Neuronal stem cell (in vitro differentiated cells): ENCODE measurements around the gene SFRP2.

ENCODE experiments used
- DNase-seq: peaks from one replicate; pipeline ENCODE4 v3.0.0-alpha.2; 2013; ENCODE audit warnings: low spot score
- H2AFZ ChIP-seq: one replicate; pipeline ENCODE4 v1.6.1; 2013; ENCODE audit warnings: mild to moderate bottlenecking, low read length, inconsistent platforms
- H2AK5ac ChIP-seq: 2 replicates; pipeline ENCODE4 v1.6.1; 2013; ENCODE audit warnings: low read depth, mild to moderate bottlenecking, inconsistent platforms, low read length, moderate library complexity, mixed read lengths
- H2BK120ac ChIP-seq: 2 replicates; pipeline ENCODE4 v1.6.1; 2013; ENCODE audit warnings: low read depth, mild to moderate bottlenecking, inconsistent platforms, low read length, moderate library complexity, mixed read lengths
- H2BK12ac ChIP-seq: one replicate; pipeline ENCODE4 v1.6.1; 2013; ENCODE audit warnings: low read length, inconsistent platforms
- H2BK15ac ChIP-seq: 2 replicates; pipeline ENCODE4 v1.6.1; 2013; ENCODE audit warnings: mild to moderate bottlenecking, low read length, inconsistent platforms, mixed read lengths
- H2BK5ac ChIP-seq: one replicate; pipeline ENCODE4 v1.6.1; 2013; ENCODE audit warnings: inconsistent platforms, mild to moderate bottlenecking, low read length, moderate library complexity
- H3K14ac ChIP-seq: one replicate; pipeline ENCODE4 v1.6.1; 2013; ENCODE audit warnings: low read length, inconsistent platforms
- H3K18ac ChIP-seq: 2 replicates; pipeline ENCODE4 v1.6.1; 2013; ENCODE audit warnings: low read length, inconsistent platforms
- H3K23ac ChIP-seq: 2 replicates; pipeline ENCODE4 v1.6.1; 2013; ENCODE audit warnings: low read depth, mild to moderate bottlenecking, mixed read lengths, low read length, inconsistent platforms; ENCODE audit not compliant: poor library complexity
- H3K27ac ChIP-seq: replicated peaks from 3 replicates; pipeline ENCODE4 v1.5.1; 2013; ENCODE audit warnings: low read length, inconsistent platforms
- H3K27me3 ChIP-seq, 3 experiments: 2 replicates each; pipeline ENCODE4 v1.6.1; 2013; ENCODE audit warnings: low read length in 3 of 3, mild to moderate bottlenecking in 2 of 3, inconsistent platforms in 1 of 3, low read depth in 1 of 3, mixed read lengths in 1 of 3, moderate library complexity in 1 of 3; ENCODE audit not compliant: control insufficient read depth in 3 of 3, insufficient read depth in 3 of 3
- H3K36me3 ChIP-seq, 2 donors: replicated peaks in 1 of 2; 2 replicates each; pipeline ENCODE4 v1.6.1; 2013; ENCODE audit warnings: low read length in 2 of 2; ENCODE audit not compliant: control insufficient read depth in 2 of 2, insufficient read depth in 2 of 2
- H3K4ac ChIP-seq: 2 replicates; pipeline ENCODE4 v1.6.1; 2013; ENCODE audit warnings: inconsistent platforms, mild to moderate bottlenecking, low read length, moderate library complexity
- H3K4me1 ChIP-seq, 2 donors: 1 replicate in 1 of 2; 2 replicates in 1 of 2; pipeline ENCODE4 v1.6.1; 2013; ENCODE audit warnings: low read length in 2 of 2, low read depth in 1 of 2; ENCODE audit not compliant: control insufficient read depth in 2 of 2, insufficient read depth in 1 of 2
- H3K4me2 ChIP-seq: one replicate; pipeline ENCODE4 v1.6.1; 2013; ENCODE audit warnings: mild to moderate bottlenecking, low read length, inconsistent platforms; ENCODE audit not compliant: insufficient read depth, poor library complexity, severe bottlenecking
- H3K4me3 ChIP-seq, 2 donors: 2 replicates each; pipeline ENCODE4 v1.5.1; 2013; ENCODE audit warnings: low read length in 2 of 2, mild to moderate bottlenecking in 2 of 2, inconsistent platforms in 1 of 2, moderate library complexity in 1 of 2
- H3K79me1 ChIP-seq: one replicate; pipeline ENCODE4 v1.6.1; 2013; ENCODE audit warnings: low read depth, mild to moderate bottlenecking, inconsistent platforms, low read length, moderate library complexity
- H3K9ac ChIP-seq: one replicate; pipeline ENCODE4 v1.6.1; 2013; ENCODE audit warnings: mild to moderate bottlenecking, low read depth, low read length, inconsistent platforms; ENCODE audit not compliant: poor library complexity
- H3K9me3 ChIP-seq, 2 donors: replicated peaks in 1 of 2; 2 replicates each; pipeline versions ENCODE3 to v1.6.1; 2013; ENCODE audit warnings: low read length in 2 of 2, mild to moderate bottlenecking in 2 of 2, inconsistent platforms in 1 of 2, low read depth in 1 of 2, mixed read lengths in 1 of 2, moderate library complexity in 1 of 2; ENCODE audit not compliant: control insufficient read depth in 2 of 2, insufficient read depth in 1 of 2
- H4K8ac ChIP-seq: one replicate; pipeline ENCODE4 v1.6.1; 2013; ENCODE audit warnings: low read depth, mild to moderate bottlenecking, inconsistent platforms, low read length, moderate library complexity
- H4K91ac ChIP-seq: one replicate; pipeline ENCODE4 v1.6.1; 2013; ENCODE audit warnings: low read length, low read depth, mild to moderate bottlenecking, inconsistent platforms; ENCODE audit not compliant: poor library complexity
- WGBS, 2 donors: extraction: QIAGEN DNeasy Blood & Tissue Kit; methylation state at CpG; one replicate each; pipeline ENCODE4 v1.1.7; 2013; ENCODE audit warnings: missing lambda C conversion rate in 2 of 2, mixed read lengths in 1 of 2; ENCODE audit not compliant: insufficient read length in 2 of 2, insufficient replicate concordance in 1 of 2; ENCODE audit errors: extremely low coverage in 2 of 2; 5-methylcytosine and 5-hydroxymethylcytosine counted together

Gene SFRP2

GRCh38 chr4:153824501-153824900, 35.6 kb upstream of the SFRP2 start:
- no peak overlapping the region for H2BK12ac ChIP-seq
- no peak overlapping the region for H3K4me2 ChIP-seq
- H3K9me3 ChIP-seq: peaks cover 3% of the 10 kb centered on the region in 2 donors
- H3K4me1 ChIP-seq: no peaks in the 10 kb centered on the region
- H3K23ac ChIP-seq: no peak overlapping the region
- no peaks in the 10 kb centered on the region for H3K27me3 ChIP-seq
- no peak overlapping the region for H4K91ac ChIP-seq
- no peaks in the 10 kb centered on the region for H3K79me1 ChIP-seq
- no peak overlapping the region for H2BK120ac ChIP-seq
- no peak overlapping the region for H2BK5ac ChIP-seq
- H2AK5ac ChIP-seq: no peak overlapping the region
- no peak overlapping the region for H3K9ac ChIP-seq
- H3K36me3 ChIP-seq: no peaks in the 10 kb centered on the region
- H3K27ac ChIP-seq: no peak overlapping the region
- no peak overlapping the region for H2BK15ac ChIP-seq
- H3K4me3 ChIP-seq: no peak overlapping the region
- H4K8ac ChIP-seq: no peak overlapping the region
- no peak overlapping the region for H2AFZ ChIP-seq
- no peak overlapping the region for H3K4ac ChIP-seq
- no peak overlapping the region for H3K14ac ChIP-seq
- DNase-seq: no peak
- H3K18ac ChIP-seq: no peak overlapping the region

- Histone ChIP-seq H3K9ac (no peak overlapping the region), H2BK12ac (no peak overlapping the region), H3K36me3 (no peaks in the 10 kb centered on the region), H2AFZ (no peak overlapping the region), H3K4me2 (no peak overlapping the region), H2BK120ac (no peak overlapping the region), H2AK5ac (no peak overlapping the region), H3K27ac (no peak overlapping the region), H3K4me3 (no peak overlapping the region), H2BK15ac (no peak overlapping the region), H3K4me1 (no peaks in the 10 kb centered on the region), H3K18ac (no peak overlapping the region), H3K14ac (no peak overlapping the region), H3K23ac (no peak overlapping the region), H3K9me3 (peaks cover 0 to 3% of the 10 kb centered on the region in 2 donors), H3K79me1 (no peaks in the 10 kb centered on the region), H2BK5ac (no peak overlapping the region), H3K4ac (no peak overlapping the region), H4K91ac (no peak overlapping the region), H3K27me3 (no peaks in the 10 kb centered on the region), H4K8ac (no peak overlapping the region)
- no peak for DNase-seq
- WGBS, 2 donors: no CpG with 5 or more reads among the region's 1 CpG
Observed at GRCh38 chr4:153823483-153823882, 34.6 kb upstream of the SFRP2 start.

GRCh38 chr4:153822316-153822715, 33.4 kb upstream of the SFRP2 start:
- no CpG with 5 or more reads among the region's 3 CpGs for WGBS, 2 donors
- Histone ChIP-seq H3K4me2 (no peak overlapping the region), H4K8ac (no peak overlapping the region), H3K23ac (no peak overlapping the region), H3K18ac (no peak overlapping the region), H3K27me3 (no peaks in the 10 kb centered on the region), H2BK5ac (no peak overlapping the region), H4K91ac (no peak overlapping the region), H2BK15ac (no peak overlapping the region), H3K79me1 (no peaks in the 10 kb centered on the region), H3K4ac (no peak overlapping the region), H3K27ac (no peak overlapping the region), H3K14ac (no peak overlapping the region), H2BK12ac (no peak overlapping the region), H2BK120ac (no peak overlapping the region), H3K4me3 (no peak overlapping the region), H2AFZ (no peak overlapping the region), H3K4me1 (no peaks in the 10 kb centered on the region), H2AK5ac (no peak overlapping the region), H3K9me3 (peaks cover 5% of the 10 kb centered on the region in 2 donors), H3K36me3 (peaks cover 0 to 1% of the 10 kb centered on the region in 2 donors), H3K9ac (no peak overlapping the region)
- no peak for DNase-seq

GRCh38 chr4:153817466-153817865, 28.6 kb upstream of the SFRP2 start:
- H4K8ac ChIP-seq: no peak overlapping the region
- peaks cover 0 to 1% of the 10 kb centered on the region in 2 donors for H3K36me3 ChIP-seq
- no peak overlapping the region for H2AK5ac ChIP-seq
- no peak overlapping the region for H2BK12ac ChIP-seq
- no peak overlapping the region for H2BK15ac ChIP-seq
- peaks cover 6 to 10% of the 10 kb centered on the region in 2 donors for H3K9me3 ChIP-seq
- no peak overlapping the region for H2BK120ac ChIP-seq
- no peaks in the 10 kb centered on the region for H3K27me3 ChIP-seq
- H3K4me1 ChIP-seq: no peaks in the 10 kb centered on the region
- H3K4me2 ChIP-seq: no peak overlapping the region
- DNase-seq: no peak
- H3K4ac ChIP-seq: no peak overlapping the region
- H3K23ac ChIP-seq: no peak overlapping the region
- H4K91ac ChIP-seq: no peak overlapping the region
- H2AFZ ChIP-seq: no peak overlapping the region
- no peak overlapping the region for H3K4me3 ChIP-seq
- no peak overlapping the region for H3K18ac ChIP-seq
- H3K14ac ChIP-seq: no peak overlapping the region
- no peaks in the 10 kb centered on the region for H3K79me1 ChIP-seq
- no peak overlapping the region for H3K9ac ChIP-seq
- H3K27ac ChIP-seq: no peak overlapping the region
- no peak overlapping the region for H2BK5ac ChIP-seq
